ENCODE measurements around the gene FOXC1.
A peak's percentile ranks its signal among the peaks of the same experiment; 100 is the strongest.

FOXC1 gene

DNA sequence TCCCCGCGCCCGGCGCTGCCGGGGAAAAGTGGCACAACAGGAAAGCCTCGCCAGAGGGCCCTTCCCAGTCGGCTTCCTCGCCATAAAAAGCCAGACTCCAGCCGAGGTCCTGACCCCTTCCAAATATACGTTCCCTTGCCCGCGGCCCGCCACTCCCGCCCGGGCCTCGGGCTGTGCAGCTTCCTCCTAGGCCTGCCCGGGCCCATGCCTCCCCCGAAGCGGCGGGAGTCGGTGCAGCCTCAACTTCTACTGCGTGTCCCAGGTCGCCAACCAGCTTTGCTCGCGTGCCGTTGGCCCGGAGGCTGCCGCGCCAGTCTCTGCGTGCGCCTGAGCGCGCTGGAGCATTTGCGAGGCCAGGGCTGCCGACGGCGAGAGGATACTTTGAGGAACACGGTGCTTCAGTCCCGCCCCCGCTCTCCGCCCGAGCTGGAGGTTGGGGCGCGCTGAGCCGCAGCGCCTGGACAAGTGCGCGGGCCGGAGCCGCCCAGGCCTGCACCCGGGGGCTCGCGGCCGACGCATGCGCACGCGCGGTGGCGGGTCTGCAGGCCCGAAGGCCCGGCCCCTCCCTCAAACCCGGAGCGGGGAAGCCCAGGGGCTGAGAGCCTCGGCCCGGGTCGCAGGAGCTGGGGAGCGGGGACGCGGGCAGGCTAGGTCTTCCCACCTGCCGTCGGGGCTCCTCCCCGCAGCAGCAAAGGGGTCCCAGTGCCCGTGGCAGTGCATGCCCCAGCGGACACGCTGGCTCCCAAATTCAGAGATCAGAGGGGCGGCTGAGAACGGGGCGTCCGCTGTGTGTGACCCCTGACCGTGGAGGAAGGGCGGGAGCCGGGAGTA is 10.2 kb downstream of the FOXC1 start:
- peak overlapping the region; percentile 26 for H3K4me3 ChIP-seq (ENCODE audit: low read depth, low read length)
- no peak for DNase-seq (ENCODE audit: low read depth)
- TF ChIP-seq, protein P1, sequence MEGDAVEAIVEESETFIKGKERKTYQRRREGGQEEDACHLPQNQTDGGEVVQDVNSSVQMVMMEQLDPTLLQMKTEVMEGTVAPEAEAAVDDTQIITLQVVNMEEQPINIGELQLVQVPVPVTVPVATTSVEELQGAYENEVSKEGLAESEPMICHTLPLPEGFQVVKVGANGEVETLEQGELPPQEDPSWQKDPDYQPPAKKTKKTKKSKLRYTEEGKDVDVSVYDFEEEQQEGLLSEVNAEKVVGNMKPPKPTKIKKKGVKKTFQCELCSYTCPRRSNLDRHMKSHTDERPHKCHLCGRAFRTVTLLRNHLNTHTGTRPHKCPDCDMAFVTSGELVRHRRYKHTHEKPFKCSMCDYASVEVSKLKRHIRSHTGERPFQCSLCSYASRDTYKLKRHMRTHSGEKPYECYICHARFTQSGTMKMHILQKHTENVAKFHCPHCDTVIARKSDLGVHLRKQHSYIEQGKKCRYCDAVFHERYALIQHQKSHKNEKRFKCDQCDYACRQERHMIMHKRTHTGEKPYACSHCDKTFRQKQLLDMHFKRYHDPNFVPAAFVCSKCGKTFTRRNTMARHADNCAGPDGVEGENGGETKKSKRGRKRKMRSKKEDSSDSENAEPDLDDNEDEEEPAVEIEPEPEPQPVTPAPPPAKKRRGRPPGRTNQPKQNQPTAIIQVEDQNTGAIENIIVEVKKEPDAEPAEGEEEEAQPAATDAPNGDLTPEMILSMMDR (conservative IDR thresholded peaks at IDR 0.05; ENCODE audit: low read depth, low read length) = no peak

DNA sequence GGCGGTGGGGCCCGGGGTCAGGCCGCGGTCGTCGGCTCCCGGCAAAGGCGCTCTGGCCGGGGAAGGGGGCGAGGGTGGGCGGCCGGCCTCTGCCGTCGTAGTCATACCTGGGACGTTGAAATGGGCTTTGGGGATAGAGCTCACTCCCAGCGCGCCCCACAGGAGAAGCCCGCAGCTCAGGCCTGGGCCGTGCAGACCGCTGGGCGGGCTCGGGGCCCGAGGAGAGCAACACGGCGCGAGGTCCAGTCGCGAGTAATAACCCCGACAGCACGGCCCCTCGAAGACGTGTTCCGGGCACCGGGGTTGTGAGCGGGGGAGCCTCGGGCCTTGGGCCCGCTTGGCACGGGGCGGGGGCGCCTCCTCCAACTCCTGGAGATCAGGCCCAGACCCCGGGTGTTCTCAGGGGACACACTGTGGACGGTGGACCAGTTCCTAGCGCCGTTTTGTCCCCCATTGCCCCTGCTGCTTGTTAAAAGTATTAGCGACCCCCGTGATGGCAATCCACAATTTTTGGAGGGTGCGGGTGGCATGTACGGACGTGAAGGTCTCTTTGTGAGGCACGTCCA is 10.9 kb downstream of the FOXC1 start:
- TF ChIP-seq, protein P1 (conservative IDR thresholded peaks at IDR 0.05; ENCODE audit: low read depth, low read length) = no peak

GRCh38 chr6:1621070-1621701 is 11.5 kb downstream of the FOXC1 start:
- TF ChIP-seq, protein P1 (conservative IDR thresholded peaks at IDR 0.05; ENCODE audit: low read depth, low read length) = no peak

More for the DNA sequence above, 10.9 kb downstream of the FOXC1 start:
- DNase-seq (ENCODE audit: low read depth) = no peak
- no peak overlapping the region for H3K4me3 ChIP-seq (ENCODE audit: low read depth, low read length)

DNA sequence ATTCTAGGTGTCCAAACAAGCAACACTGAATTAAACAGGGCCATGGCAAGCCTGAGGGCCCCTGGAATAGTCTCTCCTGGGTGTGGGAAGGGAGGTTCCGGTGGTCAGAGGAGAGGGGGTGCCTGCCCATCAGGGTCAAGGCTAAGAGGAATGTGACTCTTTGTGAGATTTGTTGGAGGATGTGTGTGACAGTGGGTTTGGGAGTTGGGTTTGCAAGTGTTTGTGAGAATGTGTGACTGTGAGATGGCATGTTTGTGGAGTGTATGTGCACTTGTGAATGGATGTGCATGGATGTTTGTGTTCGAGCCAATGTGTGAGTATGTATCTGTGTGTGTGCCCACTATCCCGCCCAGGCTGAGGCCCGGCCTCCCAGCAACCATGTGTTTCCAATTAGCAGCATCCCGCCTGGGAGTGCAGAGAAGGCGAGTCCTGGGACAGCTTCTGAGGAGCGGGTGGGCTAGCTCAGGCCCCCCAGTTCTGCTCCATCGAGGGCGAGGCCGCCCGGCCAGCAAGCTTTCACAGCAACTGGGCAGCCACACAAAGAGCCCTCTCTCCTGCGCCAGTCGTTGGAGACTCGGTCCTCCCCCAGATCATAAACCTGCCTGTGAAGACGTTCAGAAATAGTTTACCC is 12.6 kb downstream of the FOXC1 start:
- TF ChIP-seq, protein P1 (conservative IDR thresholded peaks at IDR 0.05; ENCODE audit: low read depth, low read length) = no peak
- H3K4me3 ChIP-seq (ENCODE audit: low read depth, low read length) = no peak overlapping the region
- no peak for DNase-seq (ENCODE audit: low read depth)

More at GRCh38 chr6:1621070-1621701, 11.5 kb downstream of the FOXC1 start:
- no peak for DNase-seq (ENCODE audit: low read depth)
- H3K4me3 ChIP-seq (ENCODE audit: low read depth, low read length) = no peak overlapping the region

- H3K4me3 ChIP-seq (ENCODE audit: low read depth, low read length) = no peak overlapping the region
- DNase-seq (ENCODE audit: low read depth) = no peak
- TF ChIP-seq, protein P1 (conservative IDR thresholded peaks at IDR 0.05; ENCODE audit: low read depth, low read length) = no peak
Observed at GRCh38 chr6:1622851-1623768, 13.4 kb downstream of the FOXC1 start.

GRCh38 chr6:1623769-1624057 is 14.0 kb downstream of the FOXC1 start:
- H3K4me3 ChIP-seq (ENCODE audit: low read depth, low read length) = peak overlapping the region; percentile 54
- no peak for DNase-seq (ENCODE audit: low read depth)
- TF ChIP-seq, protein P1 (conservative IDR thresholded peaks at IDR 0.05; ENCODE audit: low read depth, low read length) = no peak
